Naive B cell (primary cell): ENCODE measurements around the gene THSD4. TPM values are rescaled to one million over a fixed set of nuclear protein-coding genes. Genes with fewer than 3 reads are reported as not detected.
"Not testable (repeated sequence)": the region's sequence is repeated elsewhere in the genome, so short reads cannot be mapped to it uniquely, and the experiment has no call there.

ENCODE experiments used
- ATAC-seq, 2 donors: fragments of 150-1000 bp; cut with Tn5 transposase; 2 replicates each; pipeline ENCODE4 v1.10.0; 2021; ENCODE audit warnings: low read depth in 2 of 2, mild to moderate bottlenecking in 2 of 2, moderate library complexity in 2 of 2
- DNase-seq: peaks from one replicate; pipeline ENCODE4 v3.0.0; 2022
- H3K27ac Mint-ChIP-seq, 6 donors: one replicate each; pipeline ENCODE4 v1.8.0; 2020 to 2022; ENCODE audit warnings: mild to moderate bottlenecking in 6 of 6, mixed read lengths in 6 of 6, moderate library complexity in 5 of 6, inconsistent platforms in 2 of 6
- H3K27me3 Mint-ChIP-seq, 3 donors: one replicate each; pipeline ENCODE4 v1.8.0; 2021 to 2022; ENCODE audit warnings: mixed read lengths in 3 of 3, mild to moderate bottlenecking in 1 of 3
- H3K36me3 Mint-ChIP-seq, 2 donors: one replicate each; pipeline ENCODE4 v1.8.0; 2020 to 2022; ENCODE audit warnings: mixed read lengths in 2 of 2, inconsistent platforms in 1 of 2, mild to moderate bottlenecking in 1 of 2
- H3K4me1 Mint-ChIP-seq, 3 donors: one replicate each; pipeline ENCODE4 v1.8.0; 2020 to 2022; ENCODE audit warnings: mixed read lengths in 3 of 3, inconsistent platforms in 1 of 3, mild to moderate bottlenecking in 1 of 3, moderate library complexity in 1 of 3
- H3K4me3 Mint-ChIP-seq, 8 donors: one replicate each; pipeline ENCODE4 v1.8.0; 2020 to 2022; ENCODE audit warnings: mild to moderate bottlenecking in 8 of 8, mixed read lengths in 8 of 8, moderate library complexity in 8 of 8, inconsistent platforms in 2 of 8
- H3K9me3 Mint-ChIP-seq, 7 donors: one replicate each; pipeline ENCODE4 v1.8.0; 2020 to 2022; ENCODE audit warnings: mixed read lengths in 7 of 7, mild to moderate bottlenecking in 5 of 7, inconsistent platforms in 2 of 7, moderate library complexity in 1 of 7
- polyA plus RNA-seq, 6 donors: library from polyadenylated mRNA; unstranded; fragments of 300-500 nt; fragmentation: Illumina TruSeq; gene quantifications; one replicate each; pipeline ENCODE4 v1.2.3, GENCODE V29; 2021; ENCODE audit warnings: low read depth in 6 of 6

The THSD4 gene
- polyA plus RNA-seq, 6 donors from 2014 or later: not detected

DNA sequence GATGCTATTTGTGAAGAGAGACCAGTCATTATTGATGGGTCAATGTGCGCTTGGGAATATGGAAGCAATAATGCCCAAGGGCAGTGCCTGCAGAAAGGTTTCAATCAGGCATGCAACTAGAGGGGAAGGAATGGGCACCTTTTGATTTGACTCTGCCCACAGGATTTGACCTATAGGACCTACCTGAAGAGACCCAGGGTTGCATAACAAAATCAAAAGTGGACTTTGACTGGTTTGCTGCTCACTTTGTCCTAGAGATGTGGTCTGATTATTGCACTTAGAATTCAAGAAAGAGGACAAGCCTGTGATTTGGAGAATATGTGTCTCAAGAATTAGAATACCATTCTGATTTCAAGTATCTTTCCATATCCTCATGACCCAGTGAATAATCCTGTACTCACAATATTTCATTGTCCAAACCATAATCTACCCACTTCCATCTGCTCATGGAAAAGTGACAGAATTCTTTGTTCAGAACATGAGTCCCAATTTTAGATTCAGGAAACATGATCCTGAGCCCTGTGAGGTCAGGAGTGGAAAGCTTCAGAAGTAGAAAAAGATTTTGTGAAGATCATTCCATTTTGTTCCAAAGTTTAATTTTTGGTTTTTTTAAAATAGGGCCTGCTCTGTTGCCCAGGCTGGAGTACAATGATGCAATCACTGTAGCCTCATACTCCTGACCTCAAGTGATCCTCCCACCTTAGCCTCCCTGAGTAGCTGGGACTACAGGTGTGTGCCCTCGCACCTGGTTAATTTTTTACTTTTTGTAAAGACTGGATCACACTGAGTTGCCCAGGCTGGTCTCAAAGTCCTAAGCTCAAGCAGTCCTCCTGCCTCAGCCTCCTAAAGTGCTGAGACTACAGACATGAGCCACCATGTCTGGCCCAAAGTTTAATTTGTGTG, 543.8 kb downstream of the THSD4 start:
- H3K27ac Mint-ChIP-seq: no peak overlapping the region
- H3K9me3 Mint-ChIP-seq: peaks cover 0 to 1% (median 0%) of the 10 kb centered on the region in 7 donors
- H3K4me1 Mint-ChIP-seq: no peaks in the 10 kb centered on the region
- no peaks in the 10 kb centered on the region for H3K36me3 Mint-ChIP-seq
- no peak overlapping the region for H3K4me3 Mint-ChIP-seq
- DNase-seq (no peak), ATAC-seq (no peak)
- H3K27me3 Mint-ChIP-seq: peaks cover 6 to 26% (median 13%) of the 10 kb centered on the region in 3 donors

DNA sequence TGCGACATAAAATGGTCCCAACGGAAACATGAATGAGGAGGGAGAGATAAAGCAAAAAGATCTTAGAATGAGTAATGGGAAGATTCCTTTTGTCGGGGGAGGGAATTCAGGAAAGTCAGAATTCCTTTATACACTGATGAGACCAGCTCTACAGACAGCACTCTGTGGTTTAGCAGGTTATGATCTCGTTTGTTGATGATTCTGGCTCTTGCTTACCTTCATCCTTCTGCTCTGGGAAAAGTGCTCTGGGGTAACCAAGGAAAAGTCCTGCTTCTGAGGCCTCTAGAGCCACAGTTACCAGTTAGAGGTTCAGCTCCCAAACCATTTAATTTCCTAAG, 544.4 kb downstream of the THSD4 start:
- Mint-ChIP-seq H3K4me3 (no peak overlapping the region), H3K9me3 (peaks cover 0 to 1% (median 0%) of the 10 kb centered on the region in 7 donors), H3K27ac (no peak overlapping the region), H3K27me3 (peaks cover 6 to 26% (median 13%) of the 10 kb centered on the region in 3 donors), H3K4me1 (no peaks in the 10 kb centered on the region), H3K36me3 (no peaks in the 10 kb centered on the region)
- DNase-seq (no peak), ATAC-seq (no peak)

- peaks cover 12 to 26% (median 13%) of the 10 kb centered on the region in 3 donors for H3K27me3 Mint-ChIP-seq
These were observed 545.2 kb downstream of the THSD4 start for GRCh38 chr15:71660501-71660900.

GRCh38 chr15:71662306-71662705, 547.0 kb downstream of the THSD4 start:
- DNase-seq (no peak), ATAC-seq (no peak)
- Mint-ChIP-seq H3K36me3 (no peaks in the 10 kb centered on the region), H3K27ac (no peak overlapping the region), H3K9me3 (peaks cover 3 to 13% (median 5%) of the 10 kb centered on the region in 7 donors), H3K4me3 (no peak overlapping the region), H3K4me1 (no peaks in the 10 kb centered on the region), H3K27me3 (peaks cover 10 to 26% (median 16%) of the 10 kb centered on the region in 3 donors)

More at GRCh38 chr15:71660501-71660900, 545.2 kb downstream of the THSD4 start:
- H3K27ac Mint-ChIP-seq: no peak overlapping the region
- ATAC-seq (no peak), DNase-seq (no peak)
- H3K4me3 Mint-ChIP-seq: no peak overlapping the region
- H3K9me3 Mint-ChIP-seq: peaks cover under 1 to 4% (median 3%) of the 10 kb centered on the region in 7 donors
- H3K36me3 Mint-ChIP-seq: no peaks in the 10 kb centered on the region
- H3K4me1 Mint-ChIP-seq: no peaks in the 10 kb centered on the region

GRCh38 chr15:71664622-71665021, 549.4 kb downstream of the THSD4 start:
- Mint-ChIP-seq H3K27me3 (peaks cover 11 to 19% (median 14%) of the 10 kb centered on the region in 3 donors), H3K36me3 (no peaks in the 10 kb centered on the region)

GRCh38 chr15:71666763-71667620, 551.7 kb downstream of the THSD4 start:
- H3K27ac Mint-ChIP-seq: no peak overlapping the region
- peaks cover 8 to 19% (median 15%) of the 10 kb centered on the region in 3 donors for H3K27me3 Mint-ChIP-seq
- no peak overlapping the region for H3K4me3 Mint-ChIP-seq
- H3K9me3 Mint-ChIP-seq: peaks cover 3 to 20% (median 8%) of the 10 kb centered on the region in 7 donors
- H3K4me1 Mint-ChIP-seq: no peaks in the 10 kb centered on the region
- H3K36me3 Mint-ChIP-seq: no peaks in the 10 kb centered on the region
- DNase-seq (no peak), ATAC-seq (no peak)

More at GRCh38 chr15:71664622-71665021, 549.4 kb downstream of the THSD4 start:
- Mint-ChIP-seq H3K27ac (no peak overlapping the region), H3K9me3 (peaks cover 3 to 13% (median 5%) of the 10 kb centered on the region in 7 donors), H3K4me1 (no peaks in the 10 kb centered on the region), H3K4me3 (no peak overlapping the region)
- ATAC-seq: no peak
- no peak for DNase-seq

- Mint-ChIP-seq H3K4me1 (no peaks in the 10 kb centered on the region), H3K27me3 (peaks cover 7 to 43% (median 23%) of the 10 kb centered on the region in 3 donors), H3K36me3 (no peaks in the 10 kb centered on the region), H3K4me3 (no peak overlapping the region), H3K9me3 (peaks cover 1 to 20% (median 8%) of the 10 kb centered on the region in 7 donors), H3K27ac (no peak overlapping the region)
- DNase-seq: no peak
- no peak for ATAC-seq
These were observed 554.4 kb downstream of the THSD4 start for GRCh38 chr15:71669688-71670087.

DNA sequence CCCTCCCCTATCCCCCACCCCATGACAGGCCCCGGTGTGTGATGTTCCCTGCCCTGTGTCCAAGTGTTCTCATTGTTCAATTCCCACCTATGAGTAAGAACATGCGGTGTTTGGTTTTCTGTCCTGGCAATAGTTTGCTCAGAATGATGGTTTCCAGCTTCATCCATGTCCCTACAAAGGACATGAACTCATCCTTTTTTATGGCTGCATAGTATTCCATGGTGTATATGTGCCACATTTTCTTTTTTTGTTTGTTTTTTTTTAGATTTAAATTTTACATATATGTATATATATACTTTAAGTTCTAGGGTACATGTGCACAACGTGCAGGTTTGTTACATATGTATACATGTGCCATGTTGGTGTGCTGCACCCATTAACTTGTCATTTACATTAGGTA, 555.0 kb downstream of the THSD4 start:
- not testable (repeated sequence) for H3K27ac Mint-ChIP-seq, H3K4me3 Mint-ChIP-seq, ATAC-seq, DNase-seq, H3K4me1 Mint-ChIP-seq, H3K36me3 Mint-ChIP-seq
- Mint-ChIP-seq H3K9me3 (peaks cover under 1 to 19% (median 6%) of the 10 kb centered on the region in 7 donors), H3K27me3 (peaks cover 7 to 44% (median 28%) of the 10 kb centered on the region in 3 donors)

DNA sequence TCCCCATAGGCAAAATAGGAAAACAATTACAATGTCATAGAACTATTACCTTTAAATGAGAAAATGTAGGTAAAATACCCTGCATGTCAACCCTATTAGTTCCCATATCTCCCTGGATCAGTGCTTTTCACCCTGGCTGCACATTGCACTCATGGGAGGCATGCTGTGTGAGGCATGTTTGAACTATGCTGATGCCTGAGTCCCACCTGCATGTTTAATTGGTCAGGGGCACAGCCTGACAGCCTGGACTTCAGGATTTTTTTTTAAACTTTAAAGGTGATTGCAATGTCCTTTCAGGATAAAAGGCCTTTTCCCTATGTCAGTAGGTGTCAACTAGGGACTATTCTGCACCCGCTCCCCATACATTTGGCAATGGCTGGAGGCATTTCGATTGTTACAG, 559.1 kb downstream of the THSD4 start:
- H3K4me1 Mint-ChIP-seq: no peaks in the 10 kb centered on the region
- peaks cover 36 to 53% (median 44%) of the 10 kb centered on the region in 3 donors for H3K27me3 Mint-ChIP-seq
- ATAC-seq: no peak
- H3K9me3 Mint-ChIP-seq: peaks cover 0 to 7% (median 4%) of the 10 kb centered on the region in 7 donors
- H3K4me3 Mint-ChIP-seq: no peak overlapping the region
- no peaks in the 10 kb centered on the region for H3K36me3 Mint-ChIP-seq
- H3K27ac Mint-ChIP-seq: no peak overlapping the region
- no peak for DNase-seq

- peaks cover 36 to 47% (median 45%) of the 10 kb centered on the region in 3 donors for H3K27me3 Mint-ChIP-seq
- no peaks in the 10 kb centered on the region for H3K36me3 Mint-ChIP-seq
- no peak overlapping the region for H3K27ac Mint-ChIP-seq
- H3K4me3 Mint-ChIP-seq: no peak overlapping the region
- H3K9me3 Mint-ChIP-seq: peaks cover 0 to 1% (median 0%) of the 10 kb centered on the region in 7 donors
- H3K4me1 Mint-ChIP-seq: no peaks in the 10 kb centered on the region
- no peak for DNase-seq
- no peak for ATAC-seq
These were observed 562.1 kb downstream of the THSD4 start for GRCh38 chr15:71677352-71677751.

- no peak for ATAC-seq
- Mint-ChIP-seq H3K27ac (no peak overlapping the region), H3K36me3 (no peaks in the 10 kb centered on the region), H3K4me1 (no peaks in the 10 kb centered on the region), H3K9me3 (peaks cover 0 to 1% (median 0%) of the 10 kb centered on the region in 7 donors), H3K4me3 (no peak overlapping the region), H3K27me3 (peaks cover 36 to 46% (median 41%) of the 10 kb centered on the region in 3 donors)
- no peak for DNase-seq
These were observed 562.5 kb downstream of the THSD4 start for GRCh38 chr15:71677766-71678165.

- no peak overlapping the region for H3K4me3 Mint-ChIP-seq
- no peaks in the 10 kb centered on the region for H3K36me3 Mint-ChIP-seq
- peaks cover 0 to 1% (median 0%) of the 10 kb centered on the region in 7 donors for H3K9me3 Mint-ChIP-seq
- no peaks in the 10 kb centered on the region for H3K4me1 Mint-ChIP-seq
- H3K27me3 Mint-ChIP-seq: peaks cover 38 to 46% (median 39%) of the 10 kb centered on the region in 3 donors
- no peak overlapping the region for H3K27ac Mint-ChIP-seq
- ATAC-seq (no peak), DNase-seq (no peak)
These were observed 562.9 kb downstream of the THSD4 start for GRCh38 chr15:71678191-71678590.

DNA sequence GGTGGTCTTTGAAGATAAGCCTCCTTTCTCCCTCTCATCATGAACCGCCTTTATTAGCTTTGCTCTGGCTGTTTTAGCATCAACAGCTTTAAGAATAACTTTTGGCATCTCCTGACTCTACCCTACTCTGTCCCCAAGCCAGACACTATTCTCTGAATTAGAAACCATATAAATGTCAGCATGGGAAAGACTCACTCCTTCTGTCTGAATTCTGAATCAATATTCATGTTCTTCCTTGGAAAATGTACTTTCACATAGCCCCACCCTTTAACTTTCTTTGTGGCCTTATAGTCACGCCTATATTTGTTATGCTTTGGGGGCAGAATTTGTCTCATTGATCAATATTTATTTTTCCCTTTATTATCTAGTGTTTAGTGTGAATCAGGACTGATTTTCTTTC, 563.3 kb downstream of the THSD4 start:
- ATAC-seq (no peak), DNase-seq (no peak)
- Mint-ChIP-seq H3K27ac (no peak overlapping the region), H3K4me1 (no peaks in the 10 kb centered on the region), H3K4me3 (no peak overlapping the region), H3K36me3 (no peaks in the 10 kb centered on the region), H3K27me3 (peaks cover 35 to 46% (median 42%) of the 10 kb centered on the region in 3 donors), H3K9me3 (peaks cover 0 to 1% (median 0%) of the 10 kb centered on the region in 7 donors)
